Trophoblast cell (in vitro differentiated cells and primary cell): ENCODE data around the gene VSIG10L2.

Experiments
- DNase-seq, 2 donors: peaks; one replicate each; pipeline ENCODE4 v3.0.0-alpha.2; 2016
- H2AFZ ChIP-seq: 2 replicates; pipeline ENCODE4 v1.6.1; 2013; ENCODE audit warnings: low read length, moderate library complexity, mild to moderate bottlenecking; ENCODE audit not compliant: insufficient read depth, poor library complexity
- H2AK5ac ChIP-seq: 2 replicates; pipeline ENCODE4 v1.6.1; 2013; ENCODE audit warnings: mild to moderate bottlenecking, low read length
- H2BK120ac ChIP-seq: 2 replicates; pipeline ENCODE4 v1.6.1; 2013; ENCODE audit warnings: low read length, mild to moderate bottlenecking, moderate library complexity; ENCODE audit not compliant: insufficient read depth, poor library complexity
- H2BK12ac ChIP-seq: 2 replicates; pipeline ENCODE4 v1.6.1; 2013; ENCODE audit warnings: mild to moderate bottlenecking, low read length, moderate library complexity
- H2BK5ac ChIP-seq: 2 replicates; pipeline ENCODE4 v1.6.1; 2013; ENCODE audit warnings: low read length, low read depth, moderate library complexity, mild to moderate bottlenecking; ENCODE audit not compliant: poor library complexity
- H3K14ac ChIP-seq: 2 replicates; pipeline ENCODE4 v1.6.1; 2013; ENCODE audit warnings: mild to moderate bottlenecking, low read length
- H3K18ac ChIP-seq: 2 replicates; pipeline ENCODE4 v1.6.1; 2013; ENCODE audit warnings: mild to moderate bottlenecking, low read length
- H3K23ac ChIP-seq: 2 replicates; pipeline ENCODE4 v1.6.1; 2013; ENCODE audit warnings: low read length
- H3K27ac ChIP-seq: 2 replicates; pipeline ENCODE4 v1.5.1; 2013; ENCODE audit warnings: low read depth, mild to moderate bottlenecking, inconsistent platforms, low read length, moderate library complexity
- H3K27me3 ChIP-seq: 2 replicates; pipeline ENCODE4 v1.6.1; 2013; ENCODE audit warnings: inconsistent platforms, mild to moderate bottlenecking, low read length, moderate library complexity; ENCODE audit not compliant: insufficient read depth
- H3K36me3 ChIP-seq, 2 experiments: 1 replicate in 1 of 2; 2 replicates in 1 of 2; pipeline ENCODE4 v1.6.1; 2013; ENCODE audit warnings: low read length in 2 of 2, mild to moderate bottlenecking in 2 of 2, moderate library complexity in 1 of 2; ENCODE audit not compliant: insufficient read depth in 2 of 2, control insufficient read depth in 1 of 2
- H3K4ac ChIP-seq: 2 replicates; pipeline ENCODE4 v1.6.1; 2013; ENCODE audit warnings: low read depth, mild to moderate bottlenecking, low read length, moderate library complexity
- H3K4me1 ChIP-seq, 2 experiments: 1 replicate in 1 of 2; 2 replicates in 1 of 2; pipeline ENCODE4 v1.6.1; 2013; ENCODE audit warnings: low read length in 2 of 2, mild to moderate bottlenecking in 2 of 2, moderate library complexity in 1 of 2; ENCODE audit not compliant: insufficient read depth in 2 of 2, control insufficient read depth in 1 of 2
- H3K4me2 ChIP-seq: 2 replicates; pipeline ENCODE4 v1.6.1; 2013; ENCODE audit warnings: inconsistent platforms, mild to moderate bottlenecking, low read length, moderate library complexity
- H3K4me3 ChIP-seq: 2 replicates; pipeline ENCODE4 v1.5.1; 2013; ENCODE audit warnings: mild to moderate bottlenecking, low read depth, low read length, inconsistent platforms
- H3K79me1 ChIP-seq: one replicate; pipeline ENCODE4 v1.6.1; 2013; ENCODE audit warnings: low read length
- H3K79me2 ChIP-seq: 2 replicates; pipeline ENCODE4 v1.6.1; 2013; ENCODE audit warnings: low read length, mild to moderate bottlenecking; ENCODE audit not compliant: control insufficient read depth, insufficient read depth, poor library complexity
- H3K9ac ChIP-seq: 2 replicates; pipeline ENCODE4 v1.6.1; 2013; ENCODE audit warnings: mild to moderate bottlenecking, low read length
- H3K9me3 ChIP-seq: 2 replicates; pipeline ENCODE4 v1.6.1; 2013; ENCODE audit warnings: low read depth, mild to moderate bottlenecking, control low read depth, inconsistent platforms, low read length; ENCODE audit not compliant: insufficient read depth
- H4K12ac ChIP-seq: 2 replicates; pipeline ENCODE4 v1.6.1; 2013; ENCODE audit warnings: low read depth, mild to moderate bottlenecking, low read length, moderate library complexity
- H4K8ac ChIP-seq: 2 replicates; pipeline ENCODE4 v1.6.1; 2013; ENCODE audit warnings: low read depth, mild to moderate bottlenecking, low read length, moderate library complexity
- H4K91ac ChIP-seq: one replicate; pipeline ENCODE4 v1.6.1; 2013; ENCODE audit warnings: low read depth, mild to moderate bottlenecking, low read length, moderate library complexity
- WGBS: extraction: QIAGEN DNeasy Blood & Tissue Kit; methylation state at CpG from one replicate; pipeline ENCODE4 v1.1.7; 2013; ENCODE audit warnings: missing lambda C conversion rate; ENCODE audit not compliant: insufficient read length, insufficient coverage; ENCODE audit errors: extremely low coverage; 5-methylcytosine and 5-hydroxymethylcytosine counted together

VSIG10L2 gene

DNA sequence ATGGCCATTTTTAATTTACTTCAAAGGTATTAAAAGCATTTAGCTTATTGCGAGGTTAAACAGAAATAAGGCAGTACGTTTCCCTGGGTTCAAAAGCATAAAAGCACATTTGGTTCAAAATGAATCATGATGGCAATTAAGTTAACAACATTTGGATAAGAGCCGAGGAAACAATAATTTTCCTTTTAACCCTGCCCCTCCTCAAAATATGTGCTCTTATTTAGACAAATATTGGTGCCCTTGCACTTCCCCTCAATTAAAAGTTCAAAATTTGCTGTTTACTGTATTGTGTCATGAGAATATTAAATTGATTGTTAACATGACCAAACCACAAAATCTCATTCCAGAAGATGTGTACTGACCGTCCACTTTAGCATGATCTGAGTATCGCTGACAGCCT is 48.7 kb downstream of the VSIG10L2 start:
- no peak overlapping the region for H2BK5ac ChIP-seq
- H3K14ac ChIP-seq = no peak overlapping the region
- no peaks in the 10 kb centered on the region for H3K79me1 ChIP-seq
- H3K27ac ChIP-seq = no peak overlapping the region
- no peak overlapping the region for H3K23ac ChIP-seq
- peaks cover 0 to 3% of the 10 kb centered on the region in 2 experiments for H3K4me1 ChIP-seq
- no peaks in the 10 kb centered on the region for H3K27me3 ChIP-seq
- H2BK12ac ChIP-seq = no peak overlapping the region
- no peak overlapping the region for H2AK5ac ChIP-seq
- no peak for DNase-seq
- H3K4ac ChIP-seq = no peak overlapping the region
- H3K18ac ChIP-seq = no peak overlapping the region
- no peaks in the 10 kb centered on the region for H3K79me2 ChIP-seq
- H4K12ac ChIP-seq = no peak overlapping the region
- H3K9ac ChIP-seq = no peak overlapping the region
- WGBS = no CpG with 5 or more reads among the region's 5 CpGs
- no peak overlapping the region for H4K8ac ChIP-seq
- H3K4me3 ChIP-seq = no peak overlapping the region
- H4K91ac ChIP-seq = no peak overlapping the region
- peaks cover 18 to 31% of the 10 kb centered on the region in 2 experiments for H3K36me3 ChIP-seq
- no peak overlapping the region for H3K4me2 ChIP-seq
- no peak overlapping the region for H2AFZ ChIP-seq
- no peak overlapping the region for H2BK120ac ChIP-seq
- H3K9me3 ChIP-seq = peaks cover 1% of the 10 kb centered on the region

DNA sequence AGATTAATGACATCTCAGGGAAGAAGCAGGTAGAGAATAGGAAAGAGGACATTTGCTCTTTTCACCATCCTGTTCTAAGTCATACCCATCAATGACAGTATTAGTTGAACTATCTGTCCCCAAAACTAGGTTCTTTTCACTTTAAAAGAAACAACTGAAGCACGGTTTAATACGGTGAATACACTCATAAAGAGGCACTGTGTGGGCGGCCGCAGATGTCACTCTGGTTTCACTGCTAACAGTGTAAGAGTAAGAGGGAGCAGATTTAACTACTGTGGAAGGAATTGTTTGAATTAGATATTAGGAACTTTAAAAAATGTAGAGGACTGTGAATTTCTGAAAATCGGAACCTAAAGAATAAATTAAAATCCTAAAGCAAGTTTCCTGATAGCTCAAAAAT is 49.5 kb downstream of the VSIG10L2 start:
- Histone ChIP-seq H3K36me3 (peaks cover 21 to 32% of the 10 kb centered on the region in 2 experiments), H2BK12ac (no peak overlapping the region), H3K4ac (no peak overlapping the region), H3K79me1 (no peaks in the 10 kb centered on the region), H3K4me1 (peaks cover 0 to 3% of the 10 kb centered on the region in 2 experiments), H2BK120ac (no peak overlapping the region), H3K4me2 (no peak overlapping the region), H4K91ac (no peak overlapping the region), H4K8ac (no peak overlapping the region), H3K9ac (no peak overlapping the region), H3K18ac (no peak overlapping the region), H2AFZ (no peak overlapping the region), H3K23ac (no peak overlapping the region), H4K12ac (no peak overlapping the region), H3K9me3 (peaks cover 1% of the 10 kb centered on the region), H2AK5ac (no peak overlapping the region), H3K27me3 (no peaks in the 10 kb centered on the region), H3K27ac (no peak overlapping the region), H2BK5ac (no peak overlapping the region), H3K4me3 (no peak overlapping the region), H3K14ac (no peak overlapping the region), H3K79me2 (no peaks in the 10 kb centered on the region)
- no peak for DNase-seq
- no CpG with 5 or more reads among the region's 5 CpGs for WGBS

- Histone ChIP-seq H3K79me1 (no peaks in the 10 kb centered on the region), H3K4ac (no peak overlapping the region), H3K36me3 (peaks cover 30 to 42% of the 10 kb centered on the region in 2 experiments), H2BK120ac (no peak overlapping the region), H3K4me2 (no peak overlapping the region), H3K27ac (no peak overlapping the region), H4K8ac (no peak overlapping the region), H3K14ac (no peak overlapping the region), H3K79me2 (no peaks in the 10 kb centered on the region), H3K4me3 (no peak overlapping the region), H2BK12ac (no peak overlapping the region), H2BK5ac (no peak overlapping the region), H4K12ac (no peak overlapping the region), H3K9me3 (peaks cover 1% of the 10 kb centered on the region), H3K9ac (no peak overlapping the region), H3K23ac (no peak overlapping the region), H3K18ac (no peak overlapping the region), H2AK5ac (no peak overlapping the region), H3K4me1 (peaks cover 0 to 3% of the 10 kb centered on the region in 2 experiments), H3K27me3 (no peaks in the 10 kb centered on the region), H4K91ac (no peak overlapping the region), H2AFZ (no peak overlapping the region)
- no peak for DNase-seq
- WGBS = no CpG with 5 or more reads among the region's 5 CpGs
These were observed 52.4 kb downstream of the VSIG10L2 start for GRCh38 chr11:125998267-125998666.

GRCh38 chr11:125999234-125999880 is 53.5 kb downstream of the VSIG10L2 start:
- no peak overlapping the region for H4K12ac ChIP-seq
- no peak for DNase-seq
- peaks cover 0 to 3% of the 10 kb centered on the region in 2 experiments for H3K4me1 ChIP-seq
- H3K14ac ChIP-seq = no peak overlapping the region
- no peaks in the 10 kb centered on the region for H3K79me2 ChIP-seq
- H3K27ac ChIP-seq = no peak overlapping the region
- H4K8ac ChIP-seq = no peak overlapping the region
- H3K9me3 ChIP-seq = no peaks in the 10 kb centered on the region
- H2BK12ac ChIP-seq = no peak overlapping the region
- no peak overlapping the region for H3K23ac ChIP-seq
- no peak overlapping the region for H4K91ac ChIP-seq
- peaks cover 35 to 43% of the 10 kb centered on the region in 2 experiments for H3K36me3 ChIP-seq
- no peaks in the 10 kb centered on the region for H3K79me1 ChIP-seq
- H2BK5ac ChIP-seq = no peak overlapping the region
- no peak overlapping the region for H3K9ac ChIP-seq
- no peak overlapping the region for H3K4me2 ChIP-seq
- H3K18ac ChIP-seq = no peak overlapping the region
- H2BK120ac ChIP-seq = no peak overlapping the region
- no peak overlapping the region for H3K4ac ChIP-seq
- no peak overlapping the region for H2AFZ ChIP-seq
- no peak overlapping the region for H2AK5ac ChIP-seq
- WGBS = no CpG with 5 or more reads among the region's 6 CpGs
- H3K4me3 ChIP-seq = no peak overlapping the region
- no peaks in the 10 kb centered on the region for H3K27me3 ChIP-seq
